BE2C (cell line): Measurements from ENCODE around the gene FLVCR2. TPM values are rescaled to one million over a fixed set of nuclear protein-coding genes. Genes with fewer than 3 reads are reported as not detected.

Source experiments
- DNase-seq: peaks from one replicate; pipeline ENCODE4 v3.0.0-alpha.2; 2020
- H3K27me3 ChIP-seq: fragments of 250-450 bp; sonication (Bioruptor Pico); 2 replicates; pipeline ENCODE4 v1.5.1; 2020; ENCODE audit warnings: mild to moderate bottlenecking
- H3K36me3 ChIP-seq: fragments of 250-450 bp; sonication (Bioruptor Pico); 2 replicates; pipeline ENCODE4 v1.5.1; 2020; ENCODE audit warnings: mild to moderate bottlenecking
- H3K4me1 ChIP-seq: fragments of 250-450 bp; sonication (Bioruptor Pico); 2 replicates; pipeline ENCODE4 v1.5.1; 2020
- H3K4me3 ChIP-seq: 2 replicates; pipeline ENCODE4 v1.5.1; 2011; ENCODE audit warnings: low read depth, low read length
- H3K9me3 ChIP-seq: fragments of 250-450 bp; sonication (Bioruptor Pico); 2 replicates; pipeline ENCODE4 v1.5.1; 2020
- CTCF ChIP-seq: IDR thresholded peaks from 2 replicates; pipeline ENCODE4 v1.5.1; 2012; ENCODE audit warnings: mild to moderate bottlenecking, low read depth, low read length
- polyA plus RNA-seq: library from polyadenylated mRNA; unstranded; fragments of >200 nt; gene quantifications from one replicate; pipeline ENCODE4 v1.2.1, GENCODE V29; 2012; ENCODE audit warnings: low read depth, missing spikeins; ENCODE audit not compliant: insufficient read length, insufficient read depth

The FLVCR2 gene, protein sequence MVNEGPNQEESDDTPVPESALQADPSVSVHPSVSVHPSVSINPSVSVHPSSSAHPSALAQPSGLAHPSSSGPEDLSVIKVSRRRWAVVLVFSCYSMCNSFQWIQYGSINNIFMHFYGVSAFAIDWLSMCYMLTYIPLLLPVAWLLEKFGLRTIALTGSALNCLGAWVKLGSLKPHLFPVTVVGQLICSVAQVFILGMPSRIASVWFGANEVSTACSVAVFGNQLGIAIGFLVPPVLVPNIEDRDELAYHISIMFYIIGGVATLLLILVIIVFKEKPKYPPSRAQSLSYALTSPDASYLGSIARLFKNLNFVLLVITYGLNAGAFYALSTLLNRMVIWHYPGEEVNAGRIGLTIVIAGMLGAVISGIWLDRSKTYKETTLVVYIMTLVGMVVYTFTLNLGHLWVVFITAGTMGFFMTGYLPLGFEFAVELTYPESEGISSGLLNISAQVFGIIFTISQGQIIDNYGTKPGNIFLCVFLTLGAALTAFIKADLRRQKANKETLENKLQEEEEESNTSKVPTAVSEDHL
- 0.57 TPM for polyA plus RNA-seq

DNA sequence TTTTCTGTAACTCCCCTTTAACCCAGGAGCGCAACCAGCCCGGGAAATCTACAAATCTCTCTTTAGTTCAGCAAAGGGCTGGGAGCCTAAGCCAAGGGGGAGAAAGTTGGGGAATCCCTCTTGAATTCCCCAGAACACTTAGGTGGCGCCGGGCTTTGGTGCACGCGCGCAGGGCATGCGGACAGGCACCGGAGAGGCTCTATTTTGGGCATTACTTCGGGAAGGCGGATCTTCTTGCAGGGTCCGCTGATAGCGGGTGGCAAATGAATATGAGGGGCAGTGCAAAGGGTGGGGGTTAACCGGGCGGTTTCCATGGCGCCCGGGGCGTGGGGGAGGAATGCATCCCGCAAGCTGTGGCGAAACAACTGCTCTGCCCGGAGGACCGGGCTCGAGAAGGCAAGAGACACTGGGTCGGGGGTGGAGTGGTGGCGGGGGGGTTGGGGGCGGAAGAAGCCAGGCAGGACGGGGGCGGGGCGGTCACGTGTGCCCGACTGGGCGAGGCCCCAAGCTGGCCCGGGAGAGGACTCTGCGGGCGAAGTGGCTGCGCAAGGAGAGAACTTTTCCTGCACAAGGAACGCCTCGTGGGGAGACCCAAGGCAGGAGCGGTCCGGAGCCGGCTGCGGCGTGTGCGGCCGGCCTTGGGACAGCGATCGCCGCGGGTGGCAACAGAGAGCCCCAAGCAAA, at the start of gene FLVCR2:
FLVCR2 (plus strand) TSS at position 519 of the 684 bp plus-strand sequence. CDS start 353 bp downstream, outside the sequence.
- no peak for TF ChIP-seq CTCF

GRCh38 chr14:75531256-75531655, 47.2 kb upstream of the FLVCR2 start:
- Histone ChIP-seq H3K9me3 (no peaks in the 10 kb centered on the region), H3K4me3 (no peak overlapping the region), H3K4me1 (no peaks in the 10 kb centered on the region), H3K27me3 (no peaks in the 10 kb centered on the region), H3K36me3 (no peaks in the 10 kb centered on the region; the same call in 1 of the 2 replicates)
- no peak for TF ChIP-seq CTCF
- DNase-seq: no peak

More for the DNA sequence above, at the start of gene FLVCR2:
- Histone ChIP-seq H3K9me3 (no peaks in the 10 kb centered on the region), H3K27me3 (peaks cover 11% of the 10 kb centered on the region), H3K36me3 (no peaks in the 10 kb centered on the region), H3K4me1 (no peaks in the 10 kb centered on the region), H3K4me3 (peak within 1 kb of the TSS; percentile 56)
- DNase-seq: peak; percentile 59

DNA sequence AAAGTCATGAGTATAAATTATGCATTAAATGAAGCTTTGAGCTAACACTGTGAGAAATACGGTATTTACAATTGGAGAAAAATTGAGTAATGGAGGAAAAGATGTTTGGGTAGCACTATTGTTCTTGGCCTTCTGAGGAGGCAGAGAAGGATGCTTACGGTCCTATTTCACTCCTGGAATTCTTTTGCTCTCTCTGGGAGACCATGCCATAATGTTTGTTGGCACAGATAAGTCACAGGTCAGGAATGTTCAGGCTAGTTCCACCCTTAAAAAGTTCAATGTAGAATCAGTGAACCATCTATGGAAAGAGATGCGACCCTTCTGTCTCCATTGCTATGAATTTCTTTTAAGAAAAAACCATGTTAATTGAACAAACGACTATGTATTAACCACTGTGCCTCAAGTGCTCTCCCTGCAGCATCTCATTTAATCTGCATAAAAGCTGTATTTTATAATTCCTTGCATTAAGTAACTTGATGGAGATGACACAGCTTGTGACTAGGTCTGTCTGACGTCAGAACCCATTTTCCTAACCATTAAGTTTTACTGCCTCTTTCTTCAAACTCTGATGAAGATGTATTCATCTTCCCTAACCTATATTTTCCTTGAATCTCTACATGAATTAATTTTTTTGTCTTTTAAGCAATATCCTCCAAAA, 46.6 kb upstream of the FLVCR2 start:
- H3K36me3 ChIP-seq: no peaks in the 10 kb centered on the region; the same call in 1 of the 2 replicates
- H3K9me3 ChIP-seq: no peaks in the 10 kb centered on the region
- no peak for TF ChIP-seq CTCF
- no peak for DNase-seq
- H3K4me1 ChIP-seq: no peaks in the 10 kb centered on the region
- H3K27me3 ChIP-seq: no peaks in the 10 kb centered on the region
- H3K4me3 ChIP-seq: no peak overlapping the region

- no peak for DNase-seq
These were observed 44.4 kb upstream of the FLVCR2 start for GRCh38 chr14:75533791-75534555.

More at GRCh38 chr14:75533791-75534555, 44.4 kb upstream of the FLVCR2 start:
- Histone ChIP-seq H3K9me3 (no peaks in the 10 kb centered on the region), H3K36me3 (no peaks in the 10 kb centered on the region), H3K27me3 (no peaks in the 10 kb centered on the region), H3K4me3 (no peak overlapping the region), H3K4me1 (no peaks in the 10 kb centered on the region)
- no peak for TF ChIP-seq CTCF
